ENCODE measurements around the gene KCTD5.
A peak's percentile ranks its signal among the peaks of the same experiment; 100 is the strongest.
"Not testable (repeated sequence)": the region's sequence is repeated elsewhere in the genome, so short reads cannot be mapped to it uniquely, and the experiment has no call there.

The KCTD5 gene, protein sequence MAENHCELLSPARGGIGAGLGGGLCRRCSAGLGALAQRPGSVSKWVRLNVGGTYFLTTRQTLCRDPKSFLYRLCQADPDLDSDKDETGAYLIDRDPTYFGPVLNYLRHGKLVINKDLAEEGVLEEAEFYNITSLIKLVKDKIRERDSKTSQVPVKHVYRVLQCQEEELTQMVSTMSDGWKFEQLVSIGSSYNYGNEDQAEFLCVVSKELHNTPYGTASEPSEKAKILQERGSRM

DNA sequence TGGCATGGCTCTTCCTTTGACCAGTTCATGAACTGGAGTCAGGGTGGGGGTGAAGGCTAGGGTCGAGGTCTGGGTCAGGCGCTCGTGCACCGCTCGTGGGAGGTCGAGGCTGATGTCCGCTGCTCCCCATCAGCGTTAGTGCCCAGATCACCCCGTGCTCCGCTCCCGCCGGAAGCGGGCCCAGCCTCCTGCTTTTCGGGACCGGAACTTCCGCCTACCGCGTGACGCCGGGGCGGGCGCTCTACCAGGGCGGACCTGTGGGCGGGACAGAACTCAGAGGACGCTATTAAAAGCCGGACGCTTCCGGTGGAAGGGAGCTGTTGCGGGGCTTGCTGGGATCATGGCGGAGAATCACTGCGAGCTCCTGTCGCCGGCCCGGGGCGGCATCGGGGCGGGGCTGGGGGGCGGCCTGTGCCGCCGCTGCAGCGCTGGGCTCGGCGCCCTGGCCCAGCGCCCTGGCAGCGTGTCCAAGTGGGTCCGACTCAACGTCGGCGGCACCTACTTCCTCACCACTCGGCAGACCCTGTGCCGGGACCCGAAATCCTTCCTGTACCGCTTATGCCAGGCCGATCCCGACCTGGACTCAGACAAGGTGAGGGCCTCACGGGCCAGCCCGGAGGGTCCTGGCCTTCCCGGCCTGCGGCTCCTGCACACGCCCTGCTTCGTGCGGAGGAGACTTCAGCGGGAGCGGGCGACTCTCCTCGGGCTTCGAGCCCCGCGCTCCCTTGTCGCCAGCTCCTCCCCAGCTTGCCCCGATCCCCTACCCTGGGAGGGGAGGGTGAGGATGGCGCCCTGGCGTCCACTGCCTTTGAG is at the start of gene KCTD5:
KCTD5 (plus strand) TSS at position 315 of the 813 bp plus-strand sequence; CDS start at position 341, 26 bp downstream.
- peak; percentile 81 for DNase-seq (ENCODE audit: low read depth, low spot score)

DNA sequence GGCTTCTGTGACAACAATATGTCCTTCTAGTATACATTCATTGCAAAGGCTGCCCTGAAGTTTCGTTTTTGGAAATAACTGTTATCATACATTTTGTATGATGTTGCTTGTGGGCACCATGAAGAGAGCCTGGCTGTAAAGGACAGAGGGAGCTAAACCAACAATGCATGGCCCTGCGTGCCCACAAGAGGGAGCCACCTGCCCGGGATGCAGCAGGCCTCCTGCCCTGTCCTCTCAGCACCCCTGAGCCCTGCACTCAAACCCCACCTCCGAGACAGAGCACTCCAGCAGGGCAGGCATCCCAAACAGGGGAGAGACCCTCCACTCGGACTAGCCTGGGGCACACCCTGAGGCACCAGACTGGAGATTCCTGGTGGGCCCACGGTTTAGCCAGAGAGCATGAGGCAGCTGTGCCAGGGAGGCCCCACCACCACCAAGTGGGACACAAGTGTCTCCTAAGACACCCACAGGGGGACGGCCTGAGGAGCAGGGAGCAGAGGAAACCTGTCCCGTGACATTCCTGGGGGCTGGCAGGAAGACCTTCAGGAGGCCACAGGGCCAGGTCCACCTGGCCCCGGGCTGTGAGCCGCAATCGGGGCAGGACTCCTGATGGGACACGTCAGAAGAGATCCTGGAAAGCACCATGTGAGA is 43.1 kb upstream of the KCTD5 start:
- not testable (repeated sequence) for DNase-seq (ENCODE audit: low read depth, low spot score)

DNA sequence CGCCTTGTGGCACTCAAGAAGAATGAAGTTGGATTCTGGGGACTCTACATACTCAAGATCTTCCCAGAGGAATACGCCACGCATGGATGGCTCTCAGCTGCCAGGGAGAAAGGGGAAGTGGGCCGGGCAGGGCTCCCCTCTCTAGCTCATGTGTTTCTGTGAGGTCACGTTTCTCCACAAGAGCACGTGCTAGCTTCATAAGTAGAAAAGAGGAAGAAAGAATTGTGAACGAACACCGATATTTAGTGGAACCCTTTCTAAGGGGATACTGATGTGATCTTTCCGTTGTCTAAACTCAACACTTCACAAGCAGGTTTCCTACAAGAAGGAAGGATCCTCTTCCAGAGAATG is 42.6 kb upstream of the KCTD5 start:
- DNase-seq (ENCODE audit: low read depth, low spot score), result not testable (repeated sequence)

DNA sequence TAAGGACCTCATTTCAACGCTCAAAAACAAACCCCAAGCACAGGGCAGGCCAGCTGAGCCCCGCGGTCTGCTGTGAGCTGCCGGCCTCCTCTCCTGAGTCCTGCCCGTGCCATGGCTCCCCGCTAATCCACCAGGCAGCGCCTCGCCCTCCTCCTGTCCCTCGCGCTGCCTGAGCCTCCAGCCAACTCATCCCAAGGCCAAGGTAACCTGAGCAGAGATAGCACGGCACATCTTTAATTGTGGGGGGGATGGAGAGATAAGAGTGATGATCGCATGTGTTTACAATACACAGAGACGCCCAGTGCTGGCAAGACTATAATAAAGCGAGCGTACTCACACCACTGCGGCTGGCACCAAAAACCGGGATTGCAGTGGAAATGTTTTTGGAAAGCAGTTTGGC is 39.8 kb upstream of the KCTD5 start:
- not testable (repeated sequence) for DNase-seq (ENCODE audit: low read depth, low spot score)

DNA sequence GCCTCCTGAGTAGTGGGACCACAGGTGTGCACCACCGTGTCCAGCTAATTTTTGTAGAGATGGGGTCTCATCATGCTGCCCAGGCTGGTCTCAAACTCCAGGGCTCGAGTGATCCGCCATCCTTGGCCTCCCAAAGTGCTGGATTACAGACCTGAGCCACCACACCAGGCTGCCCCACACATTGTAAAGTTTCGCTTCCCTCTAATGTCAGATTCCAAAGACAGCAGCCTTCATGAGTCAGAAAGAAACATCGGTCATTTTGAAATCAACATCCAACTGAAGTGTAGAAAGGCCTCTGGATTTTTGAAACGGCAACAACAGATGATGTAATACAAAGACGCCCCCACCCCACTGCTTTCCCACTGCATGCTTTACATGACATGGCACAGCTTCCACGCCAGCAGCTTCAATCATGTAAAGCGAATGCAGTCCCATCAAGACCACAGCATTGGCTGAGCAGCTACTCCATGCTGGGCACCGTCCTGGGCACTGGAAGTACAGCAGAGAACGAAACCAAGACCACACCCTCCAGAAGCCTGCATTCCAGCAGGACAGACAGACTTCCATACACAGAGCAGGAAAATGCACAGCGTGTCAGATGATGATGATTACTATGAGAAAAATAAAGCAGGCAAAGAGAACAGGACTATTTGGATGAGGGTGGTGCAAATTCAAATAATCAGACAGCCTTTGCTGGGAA is 37.4 kb upstream of the KCTD5 start:
- not testable (repeated sequence) for DNase-seq (ENCODE audit: low read depth, low spot score)

DNA sequence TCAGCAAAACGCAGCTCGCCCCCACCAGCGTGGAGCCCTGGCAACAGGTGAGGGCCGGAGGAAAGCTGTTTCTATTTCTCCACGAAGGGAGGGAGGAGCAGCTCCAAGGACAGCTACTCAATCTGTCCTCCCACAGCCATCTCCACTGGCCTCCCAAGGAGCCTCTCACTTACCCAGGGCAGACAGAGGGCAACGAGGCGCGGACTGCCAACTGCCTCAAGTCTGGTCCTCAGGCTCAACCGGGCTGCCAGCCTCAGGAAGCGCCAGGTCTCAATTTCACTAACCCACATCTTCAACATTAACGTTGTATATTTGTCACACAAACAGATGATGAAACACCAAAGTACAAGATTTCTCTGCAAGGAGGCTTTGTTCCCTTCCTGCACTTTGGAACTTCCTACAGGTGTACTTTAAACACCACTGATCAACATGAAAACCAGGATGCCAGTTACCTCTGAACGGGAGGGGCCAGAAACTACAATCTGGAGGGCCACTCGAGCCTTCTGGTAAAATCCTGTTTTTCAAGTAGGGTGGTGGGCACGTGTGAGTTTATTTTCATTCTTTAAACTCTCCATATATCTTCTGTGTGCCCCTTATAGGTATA is 31.0 kb upstream of the KCTD5 start:
- not testable (repeated sequence) for DNase-seq (ENCODE audit: low read depth, low spot score)

DNA sequence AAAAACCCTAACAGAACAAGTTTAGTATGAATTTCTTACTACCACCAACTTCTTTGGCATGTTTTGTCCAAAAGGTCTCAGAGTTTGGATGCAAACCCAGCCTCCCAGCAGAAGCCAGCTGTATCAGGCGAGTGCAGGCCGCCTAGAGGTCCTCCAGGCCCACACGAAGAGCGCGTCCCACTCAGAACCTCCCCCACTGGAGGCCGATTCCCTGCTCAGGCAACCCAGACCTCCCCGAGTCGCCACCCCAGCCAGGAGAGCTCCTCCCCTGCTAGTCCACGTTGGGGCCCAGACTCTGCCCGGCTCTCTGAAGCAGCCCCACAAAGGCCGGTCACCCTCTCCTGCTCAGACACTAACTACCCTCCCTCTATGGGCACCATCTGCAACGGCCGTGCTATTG is 28.4 kb upstream of the KCTD5 start:
- not testable (repeated sequence) for DNase-seq (ENCODE audit: low read depth, low spot score)

DNA sequence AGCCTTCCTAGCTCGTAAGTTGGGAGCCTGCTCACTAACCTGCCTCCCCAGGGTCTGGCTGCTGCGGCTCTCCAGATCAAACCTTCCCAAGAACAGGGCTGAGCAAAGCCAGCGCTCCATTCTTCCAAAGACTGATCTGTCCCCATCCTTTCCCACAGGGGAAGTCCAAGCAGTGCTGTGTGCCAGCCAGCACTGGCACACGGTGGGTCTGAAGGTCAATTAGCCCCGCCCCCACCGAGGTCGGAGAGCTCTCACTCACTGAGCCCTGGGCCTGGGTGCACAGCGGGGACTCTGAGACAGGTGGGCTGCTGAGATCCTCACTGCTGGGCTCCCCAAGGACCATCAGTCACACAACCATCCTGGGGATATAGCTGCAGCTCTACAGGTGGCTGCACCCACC is 27.4 kb upstream of the KCTD5 start:
- not testable (repeated sequence) for DNase-seq (ENCODE audit: low read depth, low spot score)

DNA sequence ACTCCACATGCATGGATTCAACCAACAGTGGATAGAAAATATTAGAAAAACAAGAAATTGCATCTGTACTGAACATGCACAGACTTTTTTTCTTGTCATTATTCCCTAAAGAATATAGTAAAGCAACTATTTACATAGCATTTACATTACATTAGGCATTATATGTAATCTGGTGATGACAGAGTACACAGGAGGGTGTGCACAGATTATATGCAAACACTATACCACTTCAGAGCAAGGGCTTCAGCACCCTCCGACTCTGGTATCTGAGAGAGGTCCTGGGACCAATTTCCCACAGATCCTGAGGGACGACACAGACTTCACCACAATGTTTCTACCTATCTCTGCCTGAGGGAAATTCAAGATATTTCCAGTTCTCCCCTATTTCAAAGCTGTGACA is 25.3 kb upstream of the KCTD5 start:
- DNase-seq (ENCODE audit: low read depth, low spot score), result no peak

DNA sequence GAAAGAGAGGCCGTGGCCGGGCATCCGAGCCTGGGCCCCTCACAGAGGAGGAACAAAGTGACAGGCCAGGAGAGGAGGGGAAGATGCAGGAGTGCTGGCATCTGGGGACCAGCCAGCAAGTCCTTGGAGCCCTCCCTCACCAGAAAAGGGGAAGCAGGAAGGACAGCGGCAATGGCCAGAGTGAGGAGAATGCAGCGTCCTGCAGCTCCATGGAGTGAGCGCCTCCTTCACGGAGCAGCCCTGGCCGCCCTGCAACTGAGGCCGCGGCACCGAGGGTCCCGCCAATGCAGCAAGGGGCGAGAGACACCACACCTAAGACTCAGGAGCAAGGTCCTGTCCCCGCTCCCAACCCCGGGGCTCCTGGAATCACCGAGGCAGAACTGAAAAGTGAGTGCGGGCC is 24.5 kb upstream of the KCTD5 start:
- DNase-seq (ENCODE audit: low read depth, low spot score), result not testable (repeated sequence)

DNA sequence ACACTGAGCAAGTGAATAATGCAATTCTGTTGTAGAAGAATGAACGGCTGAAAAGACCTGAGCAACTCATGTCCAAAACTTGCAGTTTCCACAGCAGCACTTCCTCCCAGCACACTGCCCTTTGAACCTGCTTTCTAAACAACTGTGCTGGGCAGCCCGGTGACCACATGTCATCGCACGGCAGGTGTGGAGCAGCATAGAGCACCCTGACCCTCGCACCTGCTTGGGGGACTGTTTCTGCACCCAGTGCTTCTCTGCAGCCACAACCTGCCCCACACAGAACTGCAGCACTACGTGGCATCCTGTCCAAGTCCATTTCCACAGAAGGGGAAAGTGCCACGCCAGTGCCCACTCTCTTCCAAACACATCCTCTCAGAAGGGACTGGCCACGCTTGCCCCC is 22.8 kb upstream of the KCTD5 start:
- DNase-seq (ENCODE audit: low read depth, low spot score), result not testable (repeated sequence)

DNA sequence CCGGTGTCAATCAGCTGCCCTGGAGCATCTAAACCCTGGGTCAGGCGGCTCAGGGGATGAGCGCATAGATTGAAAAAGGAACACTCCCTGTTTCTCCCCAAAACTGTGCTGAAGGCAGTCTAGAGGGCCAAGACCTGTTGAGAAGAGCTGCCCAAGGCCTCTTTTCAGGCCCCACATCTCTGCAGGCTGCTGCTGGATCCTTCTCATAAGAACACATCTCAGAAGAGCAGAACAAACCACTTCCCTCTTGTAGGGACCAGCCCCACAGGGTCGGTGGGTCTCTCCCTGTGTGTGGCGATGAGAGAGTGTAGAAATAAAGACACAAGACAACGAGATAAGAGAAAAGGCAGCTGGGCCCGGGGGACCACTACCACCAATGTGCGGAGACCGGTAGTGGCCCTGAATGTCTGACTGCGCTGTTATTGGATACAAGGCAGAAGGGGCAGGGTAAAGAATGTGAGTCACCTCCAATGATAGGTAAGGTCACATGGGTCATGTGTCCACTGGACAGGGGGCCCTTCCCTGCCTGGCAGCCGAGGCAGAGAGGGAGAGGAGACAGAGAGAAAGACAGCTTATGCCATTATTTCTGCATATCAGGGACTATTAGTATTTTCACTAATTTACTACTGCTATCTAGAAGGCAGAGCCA is 22.2 kb upstream of the KCTD5 start:
- DNase-seq (ENCODE audit: low read depth, low spot score), result not testable (repeated sequence)

DNA sequence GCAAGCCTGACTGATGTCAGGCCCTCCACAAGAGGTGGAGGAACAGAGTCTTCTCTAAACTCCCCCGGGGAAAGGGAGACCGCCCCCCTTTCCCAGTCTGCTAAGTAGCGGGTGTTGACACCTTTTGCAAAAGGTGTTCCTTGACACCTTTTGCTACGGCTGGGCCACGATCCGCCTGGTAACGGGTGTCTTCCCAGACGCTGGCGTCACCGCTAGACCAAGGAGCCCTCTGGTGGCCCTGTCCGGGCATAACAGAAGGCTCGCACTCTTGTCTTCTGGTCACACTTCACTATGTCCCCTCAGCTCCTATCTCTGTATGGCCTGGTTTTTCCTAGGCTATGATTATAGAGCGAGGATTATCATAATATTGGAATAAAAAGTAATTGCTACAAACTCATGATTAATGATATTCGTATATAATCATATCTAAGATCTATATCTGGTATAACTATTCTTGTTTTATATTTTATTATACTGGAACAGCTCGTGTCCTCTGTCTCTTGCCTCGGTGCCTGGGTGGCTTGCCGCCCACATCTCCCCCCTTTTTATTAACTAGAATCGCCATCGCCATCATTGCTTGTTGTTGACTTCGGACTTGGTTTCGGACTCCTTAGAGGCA is 21.5 kb upstream of the KCTD5 start:
- not testable (repeated sequence) for DNase-seq (ENCODE audit: low read depth, low spot score)

DNA sequence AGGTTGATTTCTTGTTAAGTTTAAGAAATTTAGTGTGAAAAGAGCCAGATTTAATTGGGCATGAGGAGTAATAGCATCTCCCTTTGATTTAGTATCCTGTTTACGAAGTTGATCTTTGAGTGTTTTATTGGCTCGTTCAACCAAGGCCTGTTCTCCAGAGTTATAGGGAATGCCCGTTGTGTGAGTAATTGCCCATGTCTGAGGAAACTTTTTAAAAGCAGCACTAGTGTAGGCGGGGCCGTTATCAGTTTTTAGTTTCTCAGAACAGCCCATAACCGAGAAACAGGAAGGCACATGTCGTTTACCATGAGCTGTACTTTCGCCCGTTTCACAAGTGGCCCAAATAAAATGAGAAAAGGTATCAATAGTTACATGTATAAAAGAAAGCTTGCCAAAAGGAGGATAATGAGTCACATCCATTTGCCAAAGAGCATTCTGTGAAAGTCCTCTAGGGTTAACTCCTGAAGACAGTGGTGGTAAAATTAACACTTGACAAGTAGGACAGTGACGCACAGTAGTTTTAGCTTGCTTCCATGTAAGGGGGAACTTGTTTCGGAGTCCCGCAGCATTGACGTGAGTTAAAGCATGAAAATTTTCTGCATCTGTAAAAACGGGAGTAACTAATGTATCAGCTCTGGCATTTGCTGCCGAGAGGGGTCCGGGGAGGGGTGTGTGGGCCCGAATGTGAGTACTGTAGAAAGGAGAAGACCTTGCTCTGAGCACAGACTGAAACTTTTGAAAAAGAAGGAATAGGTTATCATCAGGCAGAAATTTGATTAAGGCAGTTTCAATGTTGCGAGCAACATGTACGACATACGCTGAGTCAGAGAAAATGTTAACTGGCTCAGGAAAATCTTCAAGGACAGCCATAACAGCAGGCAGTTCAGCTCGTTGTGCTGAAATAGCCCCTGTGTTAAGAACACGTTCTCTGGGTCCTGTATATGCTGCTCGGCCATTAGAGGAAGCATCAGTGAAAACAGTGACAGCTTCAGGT is 18.5 kb upstream of the KCTD5 start:
- DNase-seq (ENCODE audit: low read depth, low spot score), result no peak

DNA sequence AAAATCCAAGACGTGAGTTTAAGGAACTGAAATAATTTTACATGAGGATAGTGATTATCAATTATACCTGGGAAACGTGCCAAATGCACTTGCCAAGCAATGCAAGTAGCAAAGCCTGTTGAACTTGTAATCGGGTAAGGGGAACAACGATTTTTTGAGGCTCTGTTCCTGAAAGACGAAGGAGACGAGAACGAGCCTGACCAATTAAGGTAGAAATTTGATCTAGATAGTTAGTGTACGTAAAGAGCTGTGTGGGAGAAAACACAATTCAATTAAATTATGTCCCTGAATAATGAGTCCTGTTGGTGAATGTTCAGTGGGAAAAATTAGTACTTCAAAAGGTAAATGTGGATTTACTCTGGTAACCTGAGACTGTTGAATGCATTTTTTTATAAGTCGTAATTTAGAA is 17.7 kb upstream of the KCTD5 start:
- DNase-seq (ENCODE audit: low read depth, low spot score), result no peak

DNA sequence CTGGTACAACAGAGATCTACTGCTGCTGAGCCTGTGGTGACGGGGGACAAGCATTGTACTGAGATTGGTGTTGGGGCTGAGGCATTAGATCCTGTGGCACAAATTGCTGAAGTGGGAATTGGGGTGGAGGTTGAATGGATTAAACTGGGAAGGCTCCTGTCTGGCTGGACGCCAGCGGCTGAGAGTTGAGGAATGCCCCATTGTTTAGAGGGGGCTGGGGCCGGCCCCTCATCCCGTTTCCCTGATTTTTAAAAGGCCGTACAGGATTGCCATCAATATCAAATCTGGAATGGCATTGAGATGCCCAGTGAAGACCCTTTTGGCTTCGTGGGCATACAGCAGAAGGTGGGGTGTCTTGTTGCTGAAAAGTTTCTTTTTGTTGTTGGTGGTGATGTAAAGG is 15.7 kb upstream of the KCTD5 start:
- not testable (repeated sequence) for DNase-seq (ENCODE audit: low read depth, low spot score)

DNA sequence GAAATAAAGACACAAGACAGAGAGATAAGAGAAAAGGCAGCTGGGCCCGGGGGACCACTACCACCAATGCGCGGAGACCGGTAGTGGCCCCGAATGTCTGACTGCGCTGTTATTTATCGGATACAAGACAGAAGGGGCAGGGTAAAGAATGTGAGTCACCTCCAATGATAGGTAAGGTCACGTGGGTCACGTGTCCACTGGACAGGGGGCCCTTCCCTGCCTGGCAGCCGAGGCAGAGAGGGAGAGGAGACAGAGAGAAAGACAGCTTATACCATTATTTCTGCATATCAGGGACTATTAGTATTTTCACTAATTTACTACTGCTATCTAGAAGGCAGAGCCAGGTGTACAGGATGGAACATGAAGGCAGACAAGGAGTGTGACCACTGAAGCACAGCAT is 12.7 kb upstream of the KCTD5 start:
- DNase-seq (ENCODE audit: low read depth, low spot score), result not testable (repeated sequence)

DNA sequence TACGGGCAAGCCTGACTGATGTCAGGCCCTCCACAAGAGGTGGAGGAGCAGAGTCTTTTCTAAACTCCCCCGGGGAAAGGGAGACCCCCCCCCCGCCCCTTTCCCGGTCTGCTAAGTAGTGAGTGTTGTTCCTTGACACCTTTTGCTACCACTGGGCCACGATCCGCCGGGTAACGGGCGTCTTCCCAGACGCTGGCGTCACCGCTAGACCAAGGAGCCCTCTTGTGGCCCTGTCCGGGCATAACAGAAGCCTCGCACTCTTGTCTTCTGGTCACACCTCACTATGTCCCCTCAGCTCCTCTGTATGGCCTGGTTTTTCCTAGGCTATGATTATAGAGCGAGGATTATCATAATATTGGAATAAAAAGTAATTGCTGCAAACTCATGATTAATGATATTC is 12.3 kb upstream of the KCTD5 start:
- DNase-seq (ENCODE audit: low read depth, low spot score), result not testable (repeated sequence)

DNA sequence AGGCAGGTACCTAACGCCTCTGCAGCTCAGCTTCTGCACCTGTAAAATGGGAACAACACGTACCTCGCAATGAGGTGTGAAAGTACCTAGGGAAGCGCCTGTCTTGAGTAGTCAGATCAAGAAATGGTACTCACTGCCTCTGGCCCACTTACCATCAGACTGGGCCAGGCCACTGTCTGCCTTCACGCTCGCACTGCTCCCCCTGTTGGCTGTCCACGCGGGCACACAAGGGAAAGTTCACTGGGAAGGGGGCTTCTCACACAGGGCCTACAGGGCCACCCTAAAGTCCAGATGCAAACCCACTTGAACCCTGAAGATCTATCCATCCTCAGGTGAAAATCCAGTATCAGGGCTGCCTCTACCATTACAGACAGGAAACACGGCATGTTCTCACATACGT is 11.1 kb upstream of the KCTD5 start:
- not testable (repeated sequence) for DNase-seq (ENCODE audit: low read depth, low spot score)

Data from brain pericyte (primary cell).